SU-DHL-6 (cell line): ENCODE measurements around the gene TIPRL.

Experiments used
- EZH2phosphoT487 ChIP-seq: fragments of 200-600 bp; sonication (generic), shearing (Covaris generic); conservative IDR thresholded peaks from 2 replicates; pipeline ENCODE4 v1.6.1; 2018; ENCODE audit warnings: mild to moderate bottlenecking, antibody characterized with exemption, low read length, moderate library complexity, mixed read lengths
- TF ChIP-seq, protein P1 (sequence below): fragments of 200-600 bp; sonication (generic); IDR thresholded peaks from one replicate; pipeline ENCODE4 v1.5.1; 2017; ENCODE audit warnings: antibody characterized with exemption, mild to moderate bottlenecking, low read length, moderate library complexity; ENCODE audit not compliant: insufficient read depth, poor library complexity, severe bottlenecking

GRCh38 chr1:168167806-168168205 lies 11.0 kb upstream of the TIPRL start:
- TF ChIP-seq, protein P1, sequence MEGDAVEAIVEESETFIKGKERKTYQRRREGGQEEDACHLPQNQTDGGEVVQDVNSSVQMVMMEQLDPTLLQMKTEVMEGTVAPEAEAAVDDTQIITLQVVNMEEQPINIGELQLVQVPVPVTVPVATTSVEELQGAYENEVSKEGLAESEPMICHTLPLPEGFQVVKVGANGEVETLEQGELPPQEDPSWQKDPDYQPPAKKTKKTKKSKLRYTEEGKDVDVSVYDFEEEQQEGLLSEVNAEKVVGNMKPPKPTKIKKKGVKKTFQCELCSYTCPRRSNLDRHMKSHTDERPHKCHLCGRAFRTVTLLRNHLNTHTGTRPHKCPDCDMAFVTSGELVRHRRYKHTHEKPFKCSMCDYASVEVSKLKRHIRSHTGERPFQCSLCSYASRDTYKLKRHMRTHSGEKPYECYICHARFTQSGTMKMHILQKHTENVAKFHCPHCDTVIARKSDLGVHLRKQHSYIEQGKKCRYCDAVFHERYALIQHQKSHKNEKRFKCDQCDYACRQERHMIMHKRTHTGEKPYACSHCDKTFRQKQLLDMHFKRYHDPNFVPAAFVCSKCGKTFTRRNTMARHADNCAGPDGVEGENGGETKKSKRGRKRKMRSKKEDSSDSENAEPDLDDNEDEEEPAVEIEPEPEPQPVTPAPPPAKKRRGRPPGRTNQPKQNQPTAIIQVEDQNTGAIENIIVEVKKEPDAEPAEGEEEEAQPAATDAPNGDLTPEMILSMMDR = no peak
- no peak for TF ChIP-seq EZH2phosphoT487
